IMR-90 (cell line): Measurements from ENCODE around the gene MTA2. TPM values are rescaled to one million over a fixed set of nuclear protein-coding genes. Genes with fewer than 3 reads are reported as not detected.

Experiments used
- ATAC-seq: fragments of 200-7000 bp; cut with Tn5 transposase; 2 replicates; pipeline ENCODE4 v1.9.1; 2020; ENCODE audit warnings: low read depth, mild to moderate bottlenecking, moderate library complexity
- BruUV-seq: library from RNA; stranded (reverse); fragments of 400-500 nt; replicated peaks from 2 replicates; lab custom pipeline; 2021; lab: Mats Ljungman, UMichigan
- CTCF ChIA-PET: fragments of 300-600 bp; formaldehyde crosslinking; extraction: SDS; loops from one replicate; lab custom pipeline; 2021; ENCODE audit warnings: antibody characterized with exemption; lab: Yijun Ruan, JAX
- POLR2A ChIA-PET: fragments of 300-600 bp; sonication (Branson Sonifier 250); formaldehyde crosslinking; loops from one replicate; lab custom pipeline; 2022; ENCODE audit warnings: antibody characterized with exemption; ENCODE audit not compliant: unreplicated experiment; lab: Charles Lee
- DNase-seq: peaks from one replicate; pipeline ENCODE4 v3.0.0; 2013
- H2AFZ ChIP-seq: replicated peaks from 2 replicates; pipeline ENCODE3; 2013; ENCODE audit warnings: low read length, mild to moderate bottlenecking; ENCODE audit not compliant: poor library complexity
- H2AK5ac ChIP-seq: 2 replicates; pipeline ENCODE4 v1.6.1; 2013; ENCODE audit warnings: low read depth, low read length, inconsistent platforms
- H2AK9ac ChIP-seq: replicated peaks from 2 replicates; pipeline ENCODE3; 2013; ENCODE audit warnings: mild to moderate bottlenecking, low read depth, low read length, moderate library complexity; ENCODE audit not compliant: poor library complexity
- H2BK120ac ChIP-seq: 2 replicates; pipeline ENCODE4 v1.6.1; 2013; ENCODE audit warnings: low read depth, low read length, inconsistent platforms
- H2BK15ac ChIP-seq: 3 replicates; pipeline ENCODE4 v1.6.1; 2013; ENCODE audit warnings: low read depth, low read length, inconsistent platforms
- H2BK20ac ChIP-seq: 2 replicates; pipeline ENCODE4 v1.6.1; 2013; ENCODE audit warnings: low read depth, mild to moderate bottlenecking, inconsistent platforms, low read length, moderate library complexity
- H2BK5ac ChIP-seq: 2 replicates; pipeline ENCODE4 v1.6.1; 2013; ENCODE audit warnings: mild to moderate bottlenecking, low read depth, low read length, inconsistent platforms; ENCODE audit not compliant: poor library complexity, severe bottlenecking
- H3K14ac ChIP-seq: replicated peaks from 2 replicates; pipeline ENCODE4 v1.6.1; 2013; ENCODE audit warnings: low read depth, low read length, inconsistent platforms
- H3K18ac ChIP-seq: 2 replicates; pipeline ENCODE4 v1.6.1; 2013; ENCODE audit warnings: low read depth, low read length, control low read depth
- H3K23ac ChIP-seq: 2 replicates; pipeline ENCODE4 v1.6.1; 2013; ENCODE audit warnings: low read depth, low read length, inconsistent platforms
- H3K27ac ChIP-seq: 2 replicates; pipeline ENCODE4 v1.5.1; 2013; ENCODE audit warnings: mild to moderate bottlenecking, control low read depth, low read length; ENCODE audit not compliant: insufficient read depth
- H3K27me3 ChIP-seq: 2 replicates; pipeline ENCODE4 v1.6.1; 2013; ENCODE audit warnings: low read length; ENCODE audit not compliant: control insufficient read depth, insufficient read depth
- H3K36me3 ChIP-seq: 2 replicates; pipeline ENCODE4 v1.6.1; 2013; ENCODE audit warnings: low read length, mixed read lengths; ENCODE audit not compliant: control insufficient read depth, insufficient read depth
- H3K4ac ChIP-seq: 2 replicates; pipeline ENCODE4 v1.6.1; 2013; ENCODE audit warnings: low read depth, low read length, inconsistent platforms
- H3K4me1 ChIP-seq: 2 replicates; pipeline ENCODE4 v1.6.1; 2013; ENCODE audit warnings: low read length, mixed read lengths; ENCODE audit not compliant: control insufficient read depth, insufficient read depth
- H3K4me2 ChIP-seq: 2 replicates; pipeline ENCODE4 v1.6.1; 2013; ENCODE audit warnings: low read depth, mild to moderate bottlenecking, control low read depth, low read length, moderate library complexity
- H3K4me3 ChIP-seq: 2 replicates; pipeline ENCODE4 v1.5.1; 2013; ENCODE audit warnings: low read depth, mild to moderate bottlenecking, control low read depth, low read length, moderate library complexity; ENCODE audit not compliant: insufficient read depth
- H3K56ac ChIP-seq: 2 replicates; pipeline ENCODE4 v1.6.1; 2013; ENCODE audit warnings: low read length, inconsistent platforms; ENCODE audit not compliant: insufficient read depth; ENCODE audit errors: extremely low read depth
- H3K79me1 ChIP-seq, 2 experiments: 2 replicates each; pipeline ENCODE4 v1.6.1; 2013; ENCODE audit warnings: low read length in 2 of 2, inconsistent platforms in 1 of 2, low read depth in 1 of 2
- H3K9ac ChIP-seq: 2 replicates; pipeline ENCODE4 v1.6.1; 2013; ENCODE audit warnings: low read depth, low read length, control low read depth
- H3K9me1 ChIP-seq: 2 replicates; pipeline ENCODE4 v1.6.1; 2013; ENCODE audit warnings: low read length, inconsistent platforms; ENCODE audit not compliant: insufficient read depth
- H3K9me3 ChIP-seq: 2 replicates; pipeline ENCODE4 v1.6.1; 2013; ENCODE audit warnings: low read length; ENCODE audit not compliant: control insufficient read depth, insufficient read depth
- H4K20me1 ChIP-seq: 2 replicates; pipeline ENCODE4 v1.6.1; 2013; ENCODE audit warnings: low read length, inconsistent platforms; ENCODE audit not compliant: insufficient read depth
- H4K5ac ChIP-seq: 2 replicates; pipeline ENCODE4 v1.6.1; 2013; ENCODE audit warnings: mild to moderate bottlenecking, low read depth, low read length, control low read depth
- H4K8ac ChIP-seq, 2 experiments: 2 replicates each; pipeline ENCODE4 v1.6.1; 2013; ENCODE audit warnings: low read depth in 2 of 2, low read length in 2 of 2, control low read depth in 1 of 2, inconsistent platforms in 1 of 2
- H4K91ac ChIP-seq: 2 replicates; pipeline ENCODE4 v1.6.1; 2013; ENCODE audit warnings: low read depth, low read length, inconsistent platforms; ENCODE audit not compliant: insufficient read depth
- BHLHE40 ChIP-seq: fragments of 150-350 bp; IDR thresholded peaks from 2 replicates; pipeline ENCODE4 v1.6.1; 2016; ENCODE audit warnings: mild to moderate bottlenecking, low read depth, low read length
- CHD1 ChIP-seq: IDR thresholded peaks from 2 replicates; pipeline ENCODE4 v1.6.1; 2012; ENCODE audit warnings: low read depth, low read length, improper control_type of control experiment
- FOS ChIP-seq: fragments of 150-350 bp; IDR thresholded peaks from 2 replicates; pipeline ENCODE4 v1.6.1; 2016; ENCODE audit warnings: low read depth, low read length
- MAFK ChIP-seq: IDR thresholded peaks from 2 replicates; pipeline ENCODE4 v1.6.1; 2012; ENCODE audit warnings: low read depth, low read length, improper control_type of control experiment
- MAZ ChIP-seq: IDR thresholded peaks from 2 replicates; pipeline ENCODE4 v1.6.1; 2012; ENCODE audit warnings: low read depth, mild to moderate bottlenecking, low read length, improper control_type of control experiment, moderate library complexity, borderline replicate concordance
- MXI1 ChIP-seq: IDR thresholded peaks from 2 replicates; pipeline ENCODE4 v1.6.1; 2012; ENCODE audit warnings: low read depth, mild to moderate bottlenecking, low read length, moderate library complexity, borderline replicate concordance
- NFE2L2 ChIP-seq: fragments of 150-350 bp; IDR thresholded peaks from 2 replicates; pipeline ENCODE4 v1.6.1; 2016; ENCODE audit warnings: low read depth, mild to moderate bottlenecking, low read length
- POLR2A ChIP-seq: IDR thresholded peaks from 2 replicates; pipeline ENCODE4 v1.6.1; 2012; ENCODE audit warnings: mild to moderate bottlenecking, low read depth, low read length
- RAD21 ChIP-seq: IDR thresholded peaks from 2 replicates; pipeline ENCODE4 v1.6.1; 2012; ENCODE audit warnings: low read length, improper control_type of control experiment
- RCOR1 ChIP-seq: IDR thresholded peaks from 2 replicates; pipeline ENCODE4 v1.6.1; 2012; ENCODE audit warnings: mild to moderate bottlenecking, low read length, improper control_type of control experiment; ENCODE audit not compliant: insufficient replicate concordance
- RFX5 ChIP-seq: IDR thresholded peaks from 2 replicates; pipeline ENCODE4 v1.8.0; 2012; ENCODE audit warnings: low read depth, mild to moderate bottlenecking, low read length, moderate library complexity
- SMC3 ChIP-seq: fragments of 150-350 bp; IDR thresholded peaks from 2 replicates; pipeline ENCODE4 v1.6.1; 2016; ENCODE audit warnings: low read depth, mild to moderate bottlenecking, antibody characterized with exemption, low read length, moderate library complexity
- WGBS, 2 experiments: methylation state at CpG; one replicate each; pipeline versions ENCODE4 v1.1.5 to v1.1.7; 2013; ENCODE audit warnings: missing lambda C conversion rate in 2 of 2; ENCODE audit not compliant: insufficient read length in 1 of 2; ENCODE audit errors: extremely low coverage in 2 of 2; 5-methylcytosine and 5-hydroxymethylcytosine counted together
- dilution Hi-C: fragments of 300-500 bp; cut with HindIII; formaldehyde crosslinking; loops from one replicate; pipeline ENCODE4 v1.14.3; 2018; ENCODE audit warnings: low sequenced_read_pairs; ENCODE audit not compliant: unreplicated experiment
- in situ Hi-C: fragments of 300-500 bp; cut with MboI; formaldehyde crosslinking; loops from 3 replicates; pipeline ENCODE4 v1.14.3; 2019; ENCODE audit warnings: low sequenced_read_pairs, inconsistent platforms, mixed read lengths
- intact Hi-C: fragments of 100-400 bp; cut with micrococcal nuclease; formaldehyde crosslinking; loops from 2 replicates; pipeline ENCODE4 v1.10.0; 2022
- polyA plus RNA-seq, 3 experiments: library from polyadenylated mRNA; depleted of rRNA; stranded (reverse); fragments of >200 nt; gene quantifications; 2 replicates each; pipeline ENCODE4 v1.2.3, GENCODE V29; 2012; ENCODE audit warnings: low replicate concordance in 1 of 3
- total RNA-seq: library from RNA; depleted of rRNA; stranded (reverse); fragments of >200 nt; gene quantifications from 2 replicates; pipeline ENCODE4 v1.2.3, GENCODE V29; 2012
- TF ChIP-seq, protein P1 (sequence below): fragments of 150-350 bp; IDR thresholded peaks from 2 replicates; pipeline ENCODE4 v1.6.1; 2016; ENCODE audit warnings: low read depth, mild to moderate bottlenecking, low read length, moderate library complexity, borderline replicate concordance
- TF ChIP-seq, protein P2 (sequence below): fragments of 150-350 bp; IDR thresholded peaks from 2 replicates; pipeline ENCODE4 v1.6.1; 2017; ENCODE audit warnings: mild to moderate bottlenecking, antibody characterized with exemption, low read length, low read depth

Gene MTA2
- total and polyA plus RNA-seq, 2 of the 4 experiments (the other 2 are of a cell fraction): 34.8 to 136 TPM

DNA sequence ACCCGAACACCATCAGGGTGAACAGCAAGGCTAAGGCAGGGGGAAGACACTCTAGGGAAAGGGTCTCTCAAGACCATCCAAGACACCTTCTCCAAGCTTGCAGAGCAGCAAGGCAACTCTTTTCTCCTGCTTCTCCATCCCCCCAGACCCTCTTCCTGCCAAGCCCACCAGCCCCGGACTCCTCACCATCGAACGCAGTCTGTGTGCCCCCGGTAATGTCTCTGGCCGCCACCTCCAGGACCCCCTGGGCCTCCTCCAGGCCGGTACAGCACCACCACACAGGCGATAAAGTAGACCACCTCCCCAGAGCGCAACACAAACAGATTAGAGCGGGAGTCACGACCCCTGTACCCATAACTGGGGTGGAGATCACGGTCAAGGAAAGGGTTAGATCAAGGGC, 7.1 kb upstream of the MTA2 start:
- no peak for ATAC-seq
- H2AK9ac ChIP-seq: no peak overlapping the region
- DNase-seq: no peak
- H2BK5ac ChIP-seq: no peak overlapping the region
- CTCF ChIA-PET: no interaction called here
- H3K18ac ChIP-seq: no peak overlapping the region
- no peak overlapping the region for H4K91ac ChIP-seq
- WGBS, 2 experiments: 95% methylated on average over 4 of the region's 12 CpGs; no CpG with 5 or more reads in 1 of the 2 experiments
- H3K4me1 ChIP-seq: peaks cover 10% of the 10 kb centered on the region
- no peak overlapping the region for H2BK20ac ChIP-seq
- H3K9me1 ChIP-seq: no peaks in the 10 kb centered on the region
- no peak overlapping the region for H3K4me3 ChIP-seq
- H3K36me3 ChIP-seq: peaks cover 33% of the 10 kb centered on the region
- peaks cover 14 to 25% of the 10 kb centered on the region in 2 experiments; a peak in 3 of 4 replicates for H3K79me1 ChIP-seq
- no peak overlapping the region for H2BK120ac ChIP-seq
- H4K20me1 ChIP-seq: peaks cover 7% of the 10 kb centered on the region
- no peaks in the 10 kb centered on the region for H3K9me3 ChIP-seq
- POLR2A ChIA-PET: no interaction called here
- no peak overlapping the region for H3K9ac ChIP-seq
- no peaks in the 10 kb centered on the region for H3K27me3 ChIP-seq
- no peak overlapping the region for H2AFZ ChIP-seq
- no peak overlapping the region for H3K4ac ChIP-seq
- H4K8ac ChIP-seq: no peak overlapping the region
- intact Hi-C loops (no loop called here), in situ Hi-C loops (no loop called here), dilution Hi-C loops (no loop called here)
- H3K4me2 ChIP-seq: no peak overlapping the region
- TF ChIP-seq BHLHE40: no peak
- TF ChIP-seq, protein P1, sequence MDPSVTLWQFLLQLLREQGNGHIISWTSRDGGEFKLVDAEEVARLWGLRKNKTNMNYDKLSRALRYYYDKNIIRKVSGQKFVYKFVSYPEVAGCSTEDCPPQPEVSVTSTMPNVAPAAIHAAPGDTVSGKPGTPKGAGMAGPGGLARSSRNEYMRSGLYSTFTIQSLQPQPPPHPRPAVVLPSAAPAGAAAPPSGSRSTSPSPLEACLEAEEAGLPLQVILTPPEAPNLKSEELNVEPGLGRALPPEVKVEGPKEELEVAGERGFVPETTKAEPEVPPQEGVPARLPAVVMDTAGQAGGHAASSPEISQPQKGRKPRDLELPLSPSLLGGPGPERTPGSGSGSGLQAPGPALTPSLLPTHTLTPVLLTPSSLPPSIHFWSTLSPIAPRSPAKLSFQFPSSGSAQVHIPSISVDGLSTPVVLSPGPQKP: no peak
- no peak for TF ChIP-seq NFE2L2
- no peak for TF ChIP-seq RAD21
- no peak for TF ChIP-seq FOS
- TF ChIP-seq MXI1: no peak
- TF ChIP-seq CHD1: no peak
- no peak for TF ChIP-seq RFX5
- TF ChIP-seq POLR2A: no peak
- TF ChIP-seq, protein P2, sequence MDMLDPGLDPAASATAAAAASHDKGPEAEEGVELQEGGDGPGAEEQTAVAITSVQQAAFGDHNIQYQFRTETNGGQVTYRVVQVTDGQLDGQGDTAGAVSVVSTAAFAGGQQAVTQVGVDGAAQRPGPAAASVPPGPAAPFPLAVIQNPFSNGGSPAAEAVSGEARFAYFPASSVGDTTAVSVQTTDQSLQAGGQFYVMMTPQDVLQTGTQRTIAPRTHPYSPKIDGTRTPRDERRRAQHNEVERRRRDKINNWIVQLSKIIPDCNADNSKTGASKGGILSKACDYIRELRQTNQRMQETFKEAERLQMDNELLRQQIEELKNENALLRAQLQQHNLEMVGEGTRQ: no peak
- TF ChIP-seq MAZ: no peak
- TF ChIP-seq RCOR1: no peak
- TF ChIP-seq SMC3: no peak
- no peak for TF ChIP-seq MAFK
- H3K23ac ChIP-seq: no peak overlapping the region
- H3K56ac ChIP-seq: no peak overlapping the region
- H3K27ac ChIP-seq: no peak overlapping the region
- no peak overlapping the region for H2AK5ac ChIP-seq
- H4K5ac ChIP-seq: no peak overlapping the region
- no peak overlapping the region for H3K14ac ChIP-seq
- H2BK15ac ChIP-seq: no peak overlapping the region
- BruUV-seq: no TSS peak
